ENCODE results near the gene SEPTIN14. TPM values are rescaled to one million over a fixed set of nuclear protein-coding genes. Genes with fewer than 3 reads are reported as not detected.

Gene SEPTIN14
- not detected for total RNA-seq

GRCh38 chr7:55862652-55863051 lies at the start of gene SEPTIN14:
Gene SEPTIN14 (minus strand): TSS chr7:55862752. CDS start chr7:55861996, 756 bp downstream.

Other genes starting within 250 kb of the SEPTIN14 start
- gene ZNF713, start 24.7 kb upstream of the SEPTIN14 start, total RNA-seq = 1 to 10 TPM; 1.3 to 1.6 TPM
- 10 to 100 TPM; 12.2 to 13.3 TPM for gene MRPS17, start 89.1 kb upstream of the SEPTIN14 start, total RNA-seq
- gene NIPSNAP2, start 101.8 kb upstream of the SEPTIN14 start, total RNA-seq = 10 to 100 TPM; 32.7 to 35.9 TPM
- gene PSPH, start 188.7 kb upstream of the SEPTIN14 start, total RNA-seq = 1 to 10 TPM; 7.9 to 8.8 TPM
- 100 to 1,000 TPM in 1 of 2 experiments, 10 to 100 TPM in 1; 99.7 to 106 TPM for gene CCT6A, start 189.0 kb upstream of the SEPTIN14 start, total RNA-seq
- gene SUMF2, start 201.5 kb upstream of the SEPTIN14 start, total RNA-seq = 100 to 1,000 TPM; 152 to 158 TPM
- gene PHKG1, start 230.2 kb upstream of the SEPTIN14 start, total RNA-seq = 1 to 10 TPM; 1.7 to 1.9 TPM
- gene CHCHD2, start 243.7 kb upstream of the SEPTIN14 start, total RNA-seq = 100 to 1,000 TPM; 382 to 396 TPM

Measured in activated naive CD4-positive, alpha-beta T cell treated with anti-CD3 and anti-CD28 coated beads, Interleukin-2, amount 10 ng/mL, durations not matched to agents 5 hours and 36 hours (primary cell).